RWPE2 (cell line): Measurements from ENCODE around the gene ADRA2A.

ENCODE experiments used
- ATAC-seq: fragments of 200-7000 bp; cut with Tn5 transposase; 3 replicates; pipeline ENCODE4 v1.9.1; 2021; ENCODE audit warnings: low read depth
- DNase-seq: peaks from one replicate; pipeline ENCODE4 v3.0.0-alpha.2; 2020; ENCODE audit warnings: low spot score
- H3K27ac ChIP-seq: fragments of 450-650 bp; 2 replicates; pipeline ENCODE4 v1.5.1; 2017; ENCODE audit warnings: mild to moderate bottlenecking; ENCODE audit not compliant: poor library complexity, severe bottlenecking
- H3K27me3 ChIP-seq: fragments of 250-450 bp; sonication (Bioruptor Pico); 2 replicates; pipeline ENCODE4 v1.5.1; 2021; ENCODE audit warnings: mild to moderate bottlenecking, moderate library complexity; ENCODE audit not compliant: insufficient read depth, poor library complexity, severe bottlenecking
- H3K36me3 ChIP-seq: fragments of 250-450 bp; sonication (Bioruptor Pico); 2 replicates; pipeline ENCODE4 v1.5.1; 2020; ENCODE audit warnings: low read depth, mild to moderate bottlenecking, moderate library complexity
- H3K4me1 ChIP-seq: fragments of 250-450 bp; sonication (Bioruptor Pico); 2 replicates; pipeline ENCODE4 v1.5.1; 2021; ENCODE audit warnings: mild to moderate bottlenecking, moderate library complexity; ENCODE audit not compliant: insufficient read depth, poor library complexity, severe bottlenecking
- H3K4me3 ChIP-seq: fragments of 250-450 bp; sonication (Bioruptor Pico); 2 replicates; pipeline ENCODE4 v1.5.1; 2021; ENCODE audit warnings: mild to moderate bottlenecking, moderate library complexity; ENCODE audit not compliant: severe bottlenecking
- H3K9me3 ChIP-seq: fragments of 250-450 bp; sonication (Bioruptor Pico); 2 replicates; pipeline ENCODE4 v1.5.1; 2021; ENCODE audit warnings: mild to moderate bottlenecking, moderate library complexity; ENCODE audit not compliant: severe bottlenecking
- TF ChIP-seq, protein P1 (sequence below): fragments of 450-650 bp; IDR thresholded peaks from one replicate; pipeline ENCODE4 v1.5.1; 2017; ENCODE audit warnings: mild to moderate bottlenecking, moderate library complexity; ENCODE audit not compliant: poor library complexity, severe bottlenecking

Gene ADRA2A

DNA sequence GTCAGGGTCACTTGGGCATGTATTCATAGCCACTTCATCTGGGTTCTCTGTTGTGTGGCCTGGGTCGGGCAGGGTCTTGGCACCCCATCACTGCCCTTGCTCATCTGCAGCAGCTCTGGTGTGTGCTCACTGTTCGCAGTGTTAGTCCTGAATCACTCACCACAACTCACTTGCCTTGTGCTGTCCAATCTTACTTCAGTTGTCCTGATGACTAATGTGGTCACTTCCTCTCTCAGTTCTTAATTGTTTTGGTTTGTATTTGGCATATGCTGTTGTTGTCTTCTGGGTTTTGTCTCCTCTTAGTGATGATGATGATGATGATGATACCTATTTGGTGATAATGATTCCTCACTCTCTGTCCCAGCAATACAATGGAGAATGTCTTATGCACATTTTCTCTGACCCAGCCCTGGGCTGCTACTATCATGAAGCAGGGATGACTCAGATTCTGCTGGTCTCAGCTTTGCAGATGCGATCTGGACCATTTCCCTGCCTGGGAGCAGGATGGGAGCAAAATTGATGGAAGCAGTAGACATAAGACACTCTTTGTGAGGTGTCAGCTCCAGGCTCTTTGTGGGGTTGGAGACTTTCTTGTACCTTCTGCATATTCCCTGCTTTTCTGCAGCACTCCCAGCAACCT lies 17.0 kb downstream of the ADRA2A start:
- peak; percentile 10 for DNase-seq
- no peaks in the 10 kb centered on the region for H3K36me3 ChIP-seq
- no peak overlapping the region for H3K4me3 ChIP-seq
- peak; percentile 65; the same call in 2 of the 3 replicates for ATAC-seq
- no peaks in the 10 kb centered on the region for H3K9me3 ChIP-seq
- H3K4me1 ChIP-seq = no peaks in the 10 kb centered on the region
- H3K27me3 ChIP-seq = no peaks in the 10 kb centered on the region
- TF ChIP-seq, protein P1, sequence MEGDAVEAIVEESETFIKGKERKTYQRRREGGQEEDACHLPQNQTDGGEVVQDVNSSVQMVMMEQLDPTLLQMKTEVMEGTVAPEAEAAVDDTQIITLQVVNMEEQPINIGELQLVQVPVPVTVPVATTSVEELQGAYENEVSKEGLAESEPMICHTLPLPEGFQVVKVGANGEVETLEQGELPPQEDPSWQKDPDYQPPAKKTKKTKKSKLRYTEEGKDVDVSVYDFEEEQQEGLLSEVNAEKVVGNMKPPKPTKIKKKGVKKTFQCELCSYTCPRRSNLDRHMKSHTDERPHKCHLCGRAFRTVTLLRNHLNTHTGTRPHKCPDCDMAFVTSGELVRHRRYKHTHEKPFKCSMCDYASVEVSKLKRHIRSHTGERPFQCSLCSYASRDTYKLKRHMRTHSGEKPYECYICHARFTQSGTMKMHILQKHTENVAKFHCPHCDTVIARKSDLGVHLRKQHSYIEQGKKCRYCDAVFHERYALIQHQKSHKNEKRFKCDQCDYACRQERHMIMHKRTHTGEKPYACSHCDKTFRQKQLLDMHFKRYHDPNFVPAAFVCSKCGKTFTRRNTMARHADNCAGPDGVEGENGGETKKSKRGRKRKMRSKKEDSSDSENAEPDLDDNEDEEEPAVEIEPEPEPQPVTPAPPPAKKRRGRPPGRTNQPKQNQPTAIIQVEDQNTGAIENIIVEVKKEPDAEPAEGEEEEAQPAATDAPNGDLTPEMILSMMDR = no peak
- H3K27ac ChIP-seq = no peak overlapping the region

DNA sequence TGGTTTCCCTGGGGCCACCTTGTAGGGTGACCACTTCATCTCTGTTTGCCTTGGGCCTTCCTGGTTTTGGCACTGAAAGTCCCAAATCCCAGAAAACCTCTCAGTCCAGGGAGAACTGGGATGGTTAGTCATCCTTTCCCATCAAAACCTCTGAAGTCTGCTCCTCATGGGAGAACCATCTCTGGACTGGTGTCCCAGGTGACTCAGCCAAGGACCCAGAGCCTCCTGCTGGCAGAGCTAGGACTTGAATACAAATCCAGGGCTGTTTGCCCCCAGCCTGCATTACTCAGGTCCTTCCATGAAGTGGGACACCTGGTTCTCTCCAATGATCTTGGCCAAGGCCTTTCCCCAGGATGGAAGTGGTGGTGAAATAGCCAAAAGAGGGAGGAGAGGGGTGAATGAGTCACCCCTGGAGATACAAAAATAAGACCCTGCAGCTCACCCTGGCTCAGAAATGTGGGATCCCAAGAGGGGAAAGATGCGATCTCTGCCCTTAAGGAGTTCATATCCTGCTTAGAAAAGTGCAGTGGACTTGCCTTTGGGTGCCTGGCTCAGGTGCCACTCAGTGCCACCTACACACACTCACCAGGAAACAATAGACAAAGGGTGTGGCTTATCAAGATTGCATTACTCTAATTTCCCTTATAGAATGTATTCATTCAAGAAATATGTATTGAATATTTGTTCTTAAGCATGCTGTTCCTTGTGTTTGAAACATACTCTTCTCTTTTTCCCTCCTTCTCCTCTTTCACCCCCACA lies 22.0 kb downstream of the ADRA2A start:
- Histone ChIP-seq H3K4me3 (no peak overlapping the region), H3K9me3 (no peaks in the 10 kb centered on the region), H3K4me1 (no peaks in the 10 kb centered on the region), H3K27me3 (no peaks in the 10 kb centered on the region), H3K36me3 (no peaks in the 10 kb centered on the region), H3K27ac (no peak overlapping the region)
- no peak for DNase-seq
- ATAC-seq = 0 out of 3 replicates have a peak, but pooled peaks have one; percentile 29
- TF ChIP-seq, protein P1 = no peak

- H3K9me3 ChIP-seq = no peaks in the 10 kb centered on the region
- H3K27me3 ChIP-seq = no peaks in the 10 kb centered on the region
- H3K4me3 ChIP-seq = no peak overlapping the region
- H3K36me3 ChIP-seq = no peaks in the 10 kb centered on the region
- no peak overlapping the region for H3K27ac ChIP-seq
- TF ChIP-seq, protein P1 = no peak
- ATAC-seq (no peak), DNase-seq (no peak)
- no peaks in the 10 kb centered on the region for H3K4me1 ChIP-seq
Observed at GRCh38 chr10:111100198-111100597, 23.4 kb downstream of the ADRA2A start.

DNA sequence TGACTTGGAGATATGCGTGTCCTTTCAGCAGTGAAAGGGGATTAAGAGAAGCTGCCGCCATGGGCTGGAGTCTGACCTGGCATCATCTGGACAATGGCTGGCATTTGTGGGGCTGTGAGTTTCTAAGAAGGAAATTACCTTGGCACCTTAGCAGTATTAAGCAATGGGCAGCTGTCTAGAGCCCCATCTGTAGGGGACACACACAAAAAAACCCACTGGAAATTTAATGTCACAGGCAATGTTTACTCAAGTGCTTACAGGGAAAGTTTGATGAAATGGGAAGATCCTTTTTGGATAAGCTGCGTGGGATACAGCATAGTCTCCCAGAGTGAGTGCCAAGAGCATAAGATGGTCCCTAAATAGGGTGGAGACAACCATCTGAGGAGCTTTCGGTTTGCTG lies 25.0 kb downstream of the ADRA2A start:
- Histone ChIP-seq H3K27ac (no peak overlapping the region), H3K27me3 (no peaks in the 10 kb centered on the region), H3K4me3 (no peak overlapping the region), H3K36me3 (no peaks in the 10 kb centered on the region), H3K9me3 (no peaks in the 10 kb centered on the region), H3K4me1 (no peaks in the 10 kb centered on the region)
- TF ChIP-seq, protein P1 = no peak
- ATAC-seq (no peak), DNase-seq (no peak)
